ENCODE data around the gene TMEM250.

DNA sequence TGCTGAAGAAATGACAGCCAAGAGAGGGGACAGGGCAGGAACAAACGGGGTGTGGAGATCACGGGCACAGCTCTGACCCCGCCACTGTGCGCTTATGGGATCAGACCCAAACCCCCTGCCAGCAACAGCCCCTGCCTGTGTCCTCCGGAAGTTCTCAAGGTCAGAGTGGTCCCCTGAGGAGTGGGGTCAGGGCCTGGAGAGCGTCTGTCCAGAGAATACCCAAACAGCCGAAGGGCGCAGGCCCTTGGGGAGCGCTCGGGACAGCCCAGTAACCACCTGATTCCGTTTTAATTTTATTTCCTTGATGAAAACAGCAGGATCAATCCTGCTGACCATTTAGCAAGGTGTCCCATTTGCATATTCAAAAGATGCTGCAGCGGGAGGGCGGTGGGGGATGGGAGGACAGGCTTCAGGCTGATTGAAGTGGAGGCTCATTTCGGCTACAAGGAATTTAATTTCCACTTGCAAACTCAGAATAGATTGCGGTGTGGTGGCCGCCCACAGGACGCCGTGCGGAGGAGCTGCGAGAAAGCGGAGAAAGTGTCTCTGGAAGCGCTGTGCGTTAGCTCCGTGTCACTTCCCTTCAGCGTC, 32.6 kb upstream of the TMEM250 start:
- no peak for TF ChIP-seq POLR2AphosphoS5 (IDR thresholded peaks at IDR 0.05; ENCODE audit: low read depth, low read length)
- TF ChIP-seq POLR2A (IDR thresholded peaks at IDR 0.05; ENCODE audit: low read depth, low read length) = no peak

Measured in GM12892 (cell line).